ENCODE measurements around the gene COG5.

DNA sequence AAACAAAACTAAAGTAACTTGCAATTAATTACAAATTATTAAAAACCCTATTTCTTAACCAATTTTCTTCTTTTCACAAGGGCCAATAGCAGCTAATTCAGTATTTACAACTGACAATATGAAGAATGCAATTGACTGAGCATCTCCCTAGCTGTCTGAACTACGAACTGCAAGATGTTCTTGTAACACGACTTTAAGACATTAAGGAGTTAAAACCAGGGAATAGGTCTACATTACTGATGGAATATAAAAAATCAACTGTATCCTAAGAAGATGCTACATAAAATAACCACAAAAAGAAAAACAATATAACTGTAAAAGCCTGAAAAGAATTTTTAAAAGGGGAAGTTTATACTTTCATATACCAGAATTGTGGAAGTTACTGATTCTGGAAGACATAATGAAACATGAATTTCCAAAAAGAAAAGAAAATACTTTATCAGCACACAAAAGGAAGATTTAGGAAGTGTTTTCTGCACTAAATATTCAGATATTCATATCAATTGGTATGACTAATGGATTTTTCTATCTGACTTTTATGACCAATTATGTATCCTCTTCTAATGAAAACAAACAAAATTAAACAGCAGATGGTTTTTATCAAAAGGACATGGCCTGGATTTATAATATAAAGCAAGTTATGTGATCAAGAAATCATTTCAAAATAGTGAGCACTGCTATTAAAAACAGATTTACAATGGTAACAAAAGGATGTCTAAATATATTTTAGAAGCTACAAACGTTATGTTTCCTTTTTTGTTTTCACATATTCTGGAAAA is 92.2 kb downstream of the COG5 start:
- TF ChIP-seq, protein P1, sequence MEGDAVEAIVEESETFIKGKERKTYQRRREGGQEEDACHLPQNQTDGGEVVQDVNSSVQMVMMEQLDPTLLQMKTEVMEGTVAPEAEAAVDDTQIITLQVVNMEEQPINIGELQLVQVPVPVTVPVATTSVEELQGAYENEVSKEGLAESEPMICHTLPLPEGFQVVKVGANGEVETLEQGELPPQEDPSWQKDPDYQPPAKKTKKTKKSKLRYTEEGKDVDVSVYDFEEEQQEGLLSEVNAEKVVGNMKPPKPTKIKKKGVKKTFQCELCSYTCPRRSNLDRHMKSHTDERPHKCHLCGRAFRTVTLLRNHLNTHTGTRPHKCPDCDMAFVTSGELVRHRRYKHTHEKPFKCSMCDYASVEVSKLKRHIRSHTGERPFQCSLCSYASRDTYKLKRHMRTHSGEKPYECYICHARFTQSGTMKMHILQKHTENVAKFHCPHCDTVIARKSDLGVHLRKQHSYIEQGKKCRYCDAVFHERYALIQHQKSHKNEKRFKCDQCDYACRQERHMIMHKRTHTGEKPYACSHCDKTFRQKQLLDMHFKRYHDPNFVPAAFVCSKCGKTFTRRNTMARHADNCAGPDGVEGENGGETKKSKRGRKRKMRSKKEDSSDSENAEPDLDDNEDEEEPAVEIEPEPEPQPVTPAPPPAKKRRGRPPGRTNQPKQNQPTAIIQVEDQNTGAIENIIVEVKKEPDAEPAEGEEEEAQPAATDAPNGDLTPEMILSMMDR (conservative IDR thresholded peaks at IDR 0.05; ENCODE audit: low read depth, low read length) = no peak
- TF ChIP-seq EZH2 (IDR thresholded peaks at IDR 0.05; ENCODE audit: borderline replicate concordance, low read depth, low read length, poor library complexity, severe bottlenecking) = no peak
